Breast epithelium (tissue), 3 donors: ENCODE results near the gene IFIT1.

ENCODE experiments used
- POLR2A ChIP-seq: fragments of 450-650 bp; IDR thresholded peaks from one replicate; pipeline ENCODE4 v1.6.1; 2016; ENCODE audit warnings: antibody characterized with exemption, mild to moderate bottlenecking, moderate library complexity
- POLR2AphosphoS5 ChIP-seq, 3 donors: sonication (generic); formaldehyde crosslinking; IDR thresholded peaks; one replicate each; pipeline ENCODE4 v1.6.1; 2017; ENCODE audit warnings: antibody characterized with exemption in 3 of 3
- TF ChIP-seq, protein P1 (sequence below), 3 donors: fragments of 450-650 bp; IDR thresholded peaks; one replicate each; pipeline ENCODE4 v1.5.1; 2016 to 2017; ENCODE audit warnings: antibody characterized with exemption in 3 of 3, mild to moderate bottlenecking in 3 of 3, moderate library complexity in 3 of 3

GRCh38 chr10:89351412-89351779, 41.0 kb upstream of the IFIT1 start:
- TF ChIP-seq, protein P1, sequence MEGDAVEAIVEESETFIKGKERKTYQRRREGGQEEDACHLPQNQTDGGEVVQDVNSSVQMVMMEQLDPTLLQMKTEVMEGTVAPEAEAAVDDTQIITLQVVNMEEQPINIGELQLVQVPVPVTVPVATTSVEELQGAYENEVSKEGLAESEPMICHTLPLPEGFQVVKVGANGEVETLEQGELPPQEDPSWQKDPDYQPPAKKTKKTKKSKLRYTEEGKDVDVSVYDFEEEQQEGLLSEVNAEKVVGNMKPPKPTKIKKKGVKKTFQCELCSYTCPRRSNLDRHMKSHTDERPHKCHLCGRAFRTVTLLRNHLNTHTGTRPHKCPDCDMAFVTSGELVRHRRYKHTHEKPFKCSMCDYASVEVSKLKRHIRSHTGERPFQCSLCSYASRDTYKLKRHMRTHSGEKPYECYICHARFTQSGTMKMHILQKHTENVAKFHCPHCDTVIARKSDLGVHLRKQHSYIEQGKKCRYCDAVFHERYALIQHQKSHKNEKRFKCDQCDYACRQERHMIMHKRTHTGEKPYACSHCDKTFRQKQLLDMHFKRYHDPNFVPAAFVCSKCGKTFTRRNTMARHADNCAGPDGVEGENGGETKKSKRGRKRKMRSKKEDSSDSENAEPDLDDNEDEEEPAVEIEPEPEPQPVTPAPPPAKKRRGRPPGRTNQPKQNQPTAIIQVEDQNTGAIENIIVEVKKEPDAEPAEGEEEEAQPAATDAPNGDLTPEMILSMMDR (IDR thresholded peaks at IDR 0.05): no peak
- TF ChIP-seq POLR2AphosphoS5 (IDR thresholded peaks at IDR 0.05) (no peak), POLR2A (no peak)
